OCI-LY7 (cell line): Measurements from ENCODE around the gene XYLT1. TPM values are rescaled to one million over a fixed set of nuclear protein-coding genes. Genes with fewer than 3 reads are reported as not detected.

ENCODE experiments used
- BruUV-seq: library from RNA; stranded (reverse); fragments of 400-500 nt; replicated peaks from 2 replicates; lab custom pipeline; 2021; lab: Mats Ljungman, UMichigan
- CTCF ChIA-PET: fragments of 300-600 bp; sonication (Branson Sonifier 250); formaldehyde crosslinking; loops from one replicate; lab custom pipeline; 2022; ENCODE audit warnings: antibody characterized with exemption; ENCODE audit not compliant: unreplicated experiment; lab: Charles Lee
- POLR2A ChIA-PET: fragments of 300-600 bp; sonication (Branson Sonifier 250); formaldehyde crosslinking; loops from one replicate; lab custom pipeline; 2022; ENCODE audit warnings: antibody characterized with exemption; lab: Charles Lee
- DNase-seq: peaks from one replicate; pipeline ENCODE4 v3.0.0-alpha.2; 2015; ENCODE audit warnings: low spot score
- H2AFZ ChIP-seq: fragments of 200-600 bp; sonication (generic), shearing (Covaris generic); 2 replicates; pipeline ENCODE4 v1.6.1; 2014; ENCODE audit warnings: mild to moderate bottlenecking, antibody characterized with exemption, low read length, moderate library complexity
- H3K27ac ChIP-seq: fragments of 200-600 bp; sonication (generic); 2 replicates; pipeline ENCODE4 v1.5.1; 2014; ENCODE audit warnings: mixed run types, low read depth, mild to moderate bottlenecking, moderate library complexity, low read length, inconsistent platforms; ENCODE audit not compliant: poor library complexity, severe bottlenecking
- H3K36me3 ChIP-seq: fragments of 200-600 bp; sonication (generic); 2 replicates; pipeline ENCODE4 v1.6.1; 2014; ENCODE audit warnings: mild to moderate bottlenecking, antibody characterized with exemption, low read length, moderate library complexity, mixed read lengths; ENCODE audit not compliant: insufficient read depth
- H3K4me1 ChIP-seq: fragments of 200-600 bp; sonication (generic); 2 replicates; pipeline ENCODE4 v1.5.1; 2014; ENCODE audit warnings: mild to moderate bottlenecking, low read length; ENCODE audit not compliant: insufficient read depth, poor library complexity, severe bottlenecking
- H3K4me2 ChIP-seq: fragments of 200-600 bp; sonication (generic); 2 replicates; pipeline ENCODE4 v1.6.1; 2014; ENCODE audit warnings: mild to moderate bottlenecking, low read length
- H3K4me3 ChIP-seq: fragments of 200-600 bp; sonication (generic); 2 replicates; pipeline ENCODE4 v1.5.1; 2014; ENCODE audit warnings: mild to moderate bottlenecking, low read depth, low read length; ENCODE audit not compliant: poor library complexity, severe bottlenecking
- H3K79me2 ChIP-seq: fragments of 200-600 bp; sonication (generic); 2 replicates; pipeline ENCODE4 v1.6.1; 2016; ENCODE audit warnings: low read depth, mild to moderate bottlenecking, low read length, moderate library complexity, mixed read lengths; ENCODE audit not compliant: insufficient read depth
- H3K9me2 ChIP-seq: fragments of 200-600 bp; sonication (generic); 2 replicates; pipeline ENCODE4 v1.6.1; 2016; ENCODE audit warnings: mild to moderate bottlenecking, low read length, mixed read lengths; ENCODE audit not compliant: insufficient read depth
- H3K9me3 ChIP-seq: fragments of 200-600 bp; sonication (generic); 2 replicates; pipeline ENCODE4 v1.6.1; 2014; ENCODE audit warnings: mild to moderate bottlenecking, mixed run types, low read length, mixed read lengths
- H4K20me1 ChIP-seq: fragments of 200-600 bp; sonication (generic); 2 replicates; pipeline ENCODE4 v1.6.1; 2014; ENCODE audit warnings: mild to moderate bottlenecking, antibody characterized with exemption, low read length, moderate library complexity, mixed read lengths; ENCODE audit not compliant: insufficient read depth
- EZH2phosphoT487 ChIP-seq: fragments of 200-600 bp; sonication (generic); IDR thresholded peaks from 2 replicates; pipeline ENCODE4 v1.6.1; 2018; ENCODE audit warnings: low read depth, borderline replicate concordance, mild to moderate bottlenecking, mixed run types, antibody characterized with exemption, low read length, moderate library complexity, mixed read lengths
- intact Hi-C: fragments of 100-400 bp; cut with micrococcal nuclease; formaldehyde crosslinking; loops from one replicate; pipeline ENCODE4 v1.10.0; 2022; ENCODE audit not compliant: unreplicated experiment
- total RNA-seq, 2 experiments: library from RNA; depleted of rRNA in 1 of 2; stranded (reverse); fragments of >200 nt in 1 of 2; shearing (Covaris generic) in 1 of 2; gene quantifications; 2 replicates each; pipeline ENCODE4 v1.2.3, GENCODE V29; 2014 to 2022
- TF ChIP-seq, protein P1 (sequence below): fragments of 200-600 bp; sonication (generic); conservative IDR thresholded peaks from 2 replicates; pipeline ENCODE4 v1.5.1; 2014; ENCODE audit warnings: mild to moderate bottlenecking, antibody characterized with exemption, low read length, moderate library complexity, mixed read lengths

Gene XYLT1
- total RNA-seq, 2 experiments from 2014 or later = 36.3 to 50.0 TPM

DNA sequence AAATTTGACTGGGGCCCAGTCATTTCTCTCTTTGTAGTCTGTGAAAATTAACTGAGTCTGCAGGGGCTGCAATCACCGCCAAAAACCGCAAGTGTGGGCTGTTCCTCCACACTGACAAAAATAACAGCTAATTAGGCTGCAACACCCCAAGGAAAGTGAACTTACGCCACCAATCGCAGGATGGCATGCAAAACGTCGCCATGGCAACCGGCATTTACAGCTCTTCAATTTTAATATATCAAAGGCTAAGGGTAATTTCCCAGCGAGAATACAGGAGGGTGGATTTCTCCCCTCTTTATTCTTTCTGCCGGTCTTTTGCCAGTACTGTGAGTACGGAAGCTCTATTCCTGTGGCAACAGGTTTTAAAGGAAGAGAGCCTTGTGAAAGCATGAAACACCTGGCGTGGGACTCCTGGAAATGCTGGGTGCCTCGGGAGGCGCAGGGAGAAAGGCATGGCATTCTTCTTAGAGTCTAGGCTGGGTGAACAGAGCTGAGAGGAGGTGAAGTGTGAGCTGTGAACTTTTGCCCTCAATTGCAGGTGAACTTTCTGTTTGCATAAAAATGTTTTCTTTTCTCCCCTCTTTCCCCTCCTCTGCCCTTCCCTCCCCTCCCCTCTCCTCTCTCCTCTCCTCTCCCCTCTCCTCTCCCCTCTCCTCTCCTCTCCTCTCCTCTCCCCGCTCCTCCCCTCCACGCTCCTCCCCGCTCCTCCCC is 399.7 kb downstream of the XYLT1 start:
- H3K9me2 ChIP-seq = no peaks in the 10 kb centered on the region
- TF ChIP-seq, protein P1, sequence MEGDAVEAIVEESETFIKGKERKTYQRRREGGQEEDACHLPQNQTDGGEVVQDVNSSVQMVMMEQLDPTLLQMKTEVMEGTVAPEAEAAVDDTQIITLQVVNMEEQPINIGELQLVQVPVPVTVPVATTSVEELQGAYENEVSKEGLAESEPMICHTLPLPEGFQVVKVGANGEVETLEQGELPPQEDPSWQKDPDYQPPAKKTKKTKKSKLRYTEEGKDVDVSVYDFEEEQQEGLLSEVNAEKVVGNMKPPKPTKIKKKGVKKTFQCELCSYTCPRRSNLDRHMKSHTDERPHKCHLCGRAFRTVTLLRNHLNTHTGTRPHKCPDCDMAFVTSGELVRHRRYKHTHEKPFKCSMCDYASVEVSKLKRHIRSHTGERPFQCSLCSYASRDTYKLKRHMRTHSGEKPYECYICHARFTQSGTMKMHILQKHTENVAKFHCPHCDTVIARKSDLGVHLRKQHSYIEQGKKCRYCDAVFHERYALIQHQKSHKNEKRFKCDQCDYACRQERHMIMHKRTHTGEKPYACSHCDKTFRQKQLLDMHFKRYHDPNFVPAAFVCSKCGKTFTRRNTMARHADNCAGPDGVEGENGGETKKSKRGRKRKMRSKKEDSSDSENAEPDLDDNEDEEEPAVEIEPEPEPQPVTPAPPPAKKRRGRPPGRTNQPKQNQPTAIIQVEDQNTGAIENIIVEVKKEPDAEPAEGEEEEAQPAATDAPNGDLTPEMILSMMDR = 0 out of 2 replicates have a peak, but pooled peaks have one; percentile 29
- no peak for TF ChIP-seq EZH2phosphoT487
- peak overlapping the region; percentile 64 for H3K4me2 ChIP-seq
- no peak overlapping the region for H3K27ac ChIP-seq
- H2AFZ ChIP-seq = peak overlapping the region; percentile 52; the same call in 1 of the 2 replicates
- H3K4me1 ChIP-seq = peaks cover 9% of the 10 kb centered on the region
- peak; percentile 81 for DNase-seq
- H3K4me3 ChIP-seq = peak overlapping the region; percentile 37
- H4K20me1 ChIP-seq = no peaks in the 10 kb centered on the region
- intact Hi-C loops = no loop called here
- POLR2A ChIA-PET = interaction anchor here (0.6 kb wide), 1 partner anchor 131 kb away, joined by 8 read pairs; no protein-coding TSS in a partner anchor
- BruUV-seq = no TSS peak
- no peaks in the 10 kb centered on the region for H3K36me3 ChIP-seq
- CTCF ChIA-PET = no interaction called here
- H3K9me3 ChIP-seq = no peaks in the 10 kb centered on the region
- H3K79me2 ChIP-seq = no peaks in the 10 kb centered on the region

DNA sequence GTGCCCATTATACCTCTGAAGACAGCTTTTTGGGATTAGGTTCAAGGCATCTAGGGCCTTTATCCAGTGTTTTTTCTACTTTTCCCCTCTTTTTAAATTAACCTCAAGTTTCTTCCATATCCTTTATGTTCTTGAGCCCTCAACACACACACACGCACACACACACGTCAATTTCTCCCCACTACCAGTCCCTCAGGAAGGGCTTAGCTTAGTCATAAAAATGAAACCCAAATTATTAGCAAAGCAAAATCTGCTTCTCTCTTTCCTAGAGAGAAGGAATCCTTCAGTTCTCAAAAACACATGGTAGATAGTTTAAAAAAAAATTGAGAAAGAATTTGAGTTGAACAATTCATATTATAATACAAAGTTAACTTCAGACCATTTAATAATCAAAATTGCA is 401.1 kb downstream of the XYLT1 start:
- Histone ChIP-seq H2AFZ (no peak overlapping the region), H4K20me1 (no peaks in the 10 kb centered on the region), H3K9me2 (no peaks in the 10 kb centered on the region), H3K27ac (no peak overlapping the region), H3K36me3 (no peaks in the 10 kb centered on the region), H3K4me2 (no peak overlapping the region), H3K4me3 (no peak overlapping the region), H3K79me2 (no peaks in the 10 kb centered on the region), H3K4me1 (peaks cover 9% of the 10 kb centered on the region), H3K9me3 (no peaks in the 10 kb centered on the region)
- no TSS peak for BruUV-seq
- ChIA-PET POLR2A (no interaction called here), CTCF (no interaction called here)
- DNase-seq = no peak
- intact Hi-C loops = no loop called here
- TF ChIP-seq, protein P1 = no peak
- TF ChIP-seq EZH2phosphoT487 = no peak

DNA sequence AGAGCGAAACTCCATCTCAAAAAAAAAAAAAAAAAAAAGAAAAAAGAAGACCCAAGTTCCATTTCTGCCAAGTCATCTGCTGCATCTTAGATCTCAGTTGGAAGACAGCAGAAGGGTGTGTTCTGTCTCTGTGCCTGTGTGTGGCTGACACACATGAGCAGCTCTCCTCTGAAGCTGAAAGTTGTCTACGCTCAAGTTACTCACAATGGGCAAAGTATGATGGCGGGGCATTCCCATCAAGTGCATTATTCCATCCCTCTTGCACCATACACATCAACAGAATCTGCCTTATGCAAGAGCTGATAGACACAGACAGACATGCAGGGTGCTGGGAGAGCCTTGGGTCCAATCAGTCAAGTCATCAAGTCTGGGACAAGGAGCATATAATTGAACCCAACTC is 402.2 kb downstream of the XYLT1 start:
- H2AFZ ChIP-seq = no peak overlapping the region
- H4K20me1 ChIP-seq = no peaks in the 10 kb centered on the region
- H3K27ac ChIP-seq = no peak overlapping the region
- H3K9me3 ChIP-seq = no peaks in the 10 kb centered on the region
- peaks cover 9% of the 10 kb centered on the region for H3K4me1 ChIP-seq
- no peak overlapping the region for H3K4me2 ChIP-seq
- BruUV-seq = no TSS peak
- no peaks in the 10 kb centered on the region for H3K79me2 ChIP-seq
- H3K4me3 ChIP-seq = no peak overlapping the region
- no peaks in the 10 kb centered on the region for H3K36me3 ChIP-seq
- no peak for DNase-seq
- CTCF ChIA-PET = no interaction called here
- no peak for TF ChIP-seq EZH2phosphoT487
- TF ChIP-seq, protein P1 = no peak
- no peaks in the 10 kb centered on the region for H3K9me2 ChIP-seq
- POLR2A ChIA-PET = interaction anchor here (0.6 to 0.7 kb wide), 2 partner anchors 151 to 206 kb away, joined by 3 to 4 read pairs; no protein-coding TSS in a partner anchor
- intact Hi-C loops = no loop called here
